HTR-8/SVneo (cell line): ENCODE measurements around the gene SEMA4G.

Source experiments
- DNase-seq: peaks from one replicate; pipeline ENCODE4 v3.0.0; 2011; ENCODE audit warnings: low spot score, mixed read lengths; ENCODE audit not compliant: insufficient read length
- FAIRE-seq: peaks from 2 replicates; lab custom pipeline; 2011; peaks lifted over from hg19 to GRCh38; lab: Jason Lieb, UNC

Gene SEMA4G

DNA sequence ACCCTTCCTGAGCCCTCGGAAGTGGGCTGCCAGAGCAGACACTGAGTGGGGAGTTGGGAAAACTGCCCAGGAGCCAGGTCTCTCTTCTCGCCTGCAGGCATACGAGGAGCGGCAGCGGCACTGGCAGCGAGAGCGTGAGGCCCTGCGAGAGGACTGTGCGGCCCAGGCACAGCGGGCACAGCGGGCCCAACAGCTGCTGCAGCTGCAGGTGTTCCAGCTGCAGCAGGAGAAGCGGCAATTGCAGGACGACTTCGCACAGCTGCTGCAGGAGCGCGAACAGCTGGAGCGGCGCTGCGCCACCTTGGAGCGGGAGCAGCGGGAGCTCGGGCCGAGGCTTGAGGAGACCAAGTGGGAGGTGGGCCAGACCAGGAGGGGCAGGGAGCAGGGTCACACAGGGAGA is 36.1 kb downstream of the SEMA4G start:
- no peak for DNase-seq
- peak; percentile 38 for FAIRE-seq

DNA sequence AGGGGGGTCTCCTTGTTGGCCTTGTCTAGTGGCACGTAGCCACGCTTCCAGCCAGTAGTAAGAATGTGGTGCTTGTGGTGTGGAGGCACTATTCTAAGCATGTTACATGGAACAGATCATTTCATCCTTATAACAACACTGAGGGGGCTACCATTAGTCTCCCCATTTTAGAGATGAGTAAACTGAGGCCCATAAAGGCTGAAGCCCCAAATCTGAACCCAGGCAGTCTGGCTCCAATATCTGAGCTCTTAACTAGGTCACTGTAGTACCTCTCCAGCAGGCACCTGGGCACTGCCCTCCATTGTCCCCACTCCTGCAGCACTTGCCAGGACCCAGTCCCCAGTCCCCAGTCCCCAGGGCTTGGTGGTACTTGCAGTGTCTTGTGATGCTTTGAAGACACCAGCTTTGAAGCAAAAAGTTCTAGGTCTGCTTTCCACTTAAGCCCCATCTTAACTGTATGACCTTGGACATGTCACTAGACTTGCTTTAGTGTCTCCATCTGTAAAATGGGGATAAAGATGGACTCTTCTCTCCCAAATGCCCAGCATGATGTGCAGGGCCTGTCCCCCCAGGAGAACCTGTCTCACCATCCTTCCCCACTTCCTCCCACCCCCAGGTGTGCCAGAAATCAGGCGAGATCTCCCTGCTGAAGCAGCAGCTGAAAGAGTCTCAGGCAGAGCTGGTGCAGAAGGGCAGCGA is 36.7 kb downstream of the SEMA4G start:
- no peak for DNase-seq

DNA sequence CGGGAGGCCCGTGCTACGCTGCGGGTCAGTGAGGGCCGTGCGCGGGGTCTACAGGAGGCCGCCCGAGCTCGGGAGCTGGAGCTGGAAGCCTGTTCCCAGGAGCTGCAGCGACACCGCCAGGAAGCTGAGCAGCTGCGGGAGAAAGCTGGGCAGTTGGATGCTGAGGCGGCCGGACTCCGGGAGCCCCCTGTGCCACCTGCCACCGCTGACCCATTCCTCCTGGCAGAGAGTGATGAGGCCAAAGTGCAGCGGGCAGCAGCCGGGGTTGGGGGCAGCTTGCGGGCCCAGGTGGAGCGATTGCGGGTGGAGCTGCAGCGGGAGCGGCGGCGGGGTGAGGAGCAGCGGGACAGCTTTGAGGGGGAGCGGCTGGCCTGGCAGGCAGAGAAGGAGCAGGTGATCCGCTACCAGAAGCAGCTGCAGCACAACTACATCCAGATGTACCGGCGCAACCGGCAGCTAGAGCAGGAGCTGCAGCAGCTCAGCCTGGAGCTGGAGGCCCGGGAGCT is 37.3 kb downstream of the SEMA4G start:
- DNase-seq (no peak), FAIRE-seq (no peak)

More for the DNA sequence above, 36.7 kb downstream of the SEMA4G start:
- FAIRE-seq, result no peak

DNA sequence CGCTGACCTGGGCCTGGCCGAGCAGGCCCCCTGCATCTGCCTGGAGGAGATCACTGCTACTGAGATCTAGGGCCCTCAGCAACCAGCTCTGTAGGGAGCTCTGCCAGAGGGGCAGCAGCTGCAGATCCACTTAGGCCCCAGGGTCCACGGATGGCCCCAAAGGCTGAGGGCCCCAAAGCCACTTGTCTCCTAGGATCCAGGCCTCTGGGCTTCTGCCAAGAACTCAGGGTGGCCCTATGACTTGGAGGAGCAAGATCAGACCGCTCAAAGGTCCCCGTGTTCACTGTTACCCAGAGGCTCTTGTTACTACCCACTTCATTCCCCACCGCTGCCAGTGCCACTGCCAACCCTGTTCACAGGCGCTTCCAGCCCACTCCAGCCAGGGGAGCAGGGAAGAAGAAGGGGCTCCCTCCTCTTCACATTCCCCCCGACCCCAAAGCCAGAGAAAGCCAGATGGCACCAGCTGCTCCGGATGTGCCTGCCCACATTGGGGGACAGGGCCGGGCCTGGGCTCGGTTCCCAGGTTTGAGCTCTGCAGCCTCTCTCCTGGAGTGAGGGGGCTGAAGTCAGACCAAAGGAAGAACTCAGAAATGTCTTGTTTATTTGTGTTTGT is 37.9 kb downstream of the SEMA4G start:
- no peak for FAIRE-seq

DNA sequence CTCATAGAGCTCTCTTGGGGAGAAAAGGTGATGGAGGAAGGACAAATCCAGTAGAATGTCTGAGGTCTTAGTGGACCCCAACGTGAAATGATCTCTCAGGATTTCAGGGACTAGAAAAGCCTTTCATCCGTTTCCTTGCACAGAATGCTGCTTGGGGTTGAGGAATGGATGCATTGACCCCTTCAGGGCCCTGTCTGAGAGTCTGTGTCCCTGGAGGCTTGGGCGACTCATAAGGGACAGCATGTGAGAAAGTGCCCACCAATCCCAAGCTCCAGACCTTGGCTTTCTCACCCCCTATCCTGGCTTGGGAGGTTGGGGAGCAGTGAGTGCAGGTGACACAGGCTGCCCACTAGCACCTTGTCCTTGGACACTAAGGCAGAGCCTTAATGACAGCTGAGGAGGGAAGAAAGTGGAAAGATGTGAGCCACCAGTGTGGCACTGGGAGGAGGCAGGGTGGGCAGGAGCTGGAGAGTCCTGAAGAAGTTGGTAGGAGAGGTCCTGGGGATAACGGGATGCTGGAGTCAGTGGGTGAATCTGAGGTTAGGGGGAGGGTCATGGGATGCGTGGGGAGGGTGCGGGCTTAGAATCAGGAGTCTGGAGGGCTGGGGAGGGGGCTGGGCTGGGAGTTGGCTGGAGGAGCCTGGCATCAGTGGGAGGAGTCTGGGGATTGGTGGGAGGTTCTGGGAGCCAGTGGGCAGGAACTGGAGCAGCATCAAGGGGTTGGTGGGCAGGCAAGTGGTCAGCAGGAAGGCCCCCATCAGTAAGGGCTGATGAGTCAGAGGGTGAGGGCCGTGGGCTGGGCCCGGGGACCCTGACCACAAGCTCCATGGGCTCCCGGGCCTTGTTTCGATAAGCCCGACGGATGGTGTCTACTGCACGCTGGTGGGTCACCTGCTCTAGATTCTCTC is 38.9 kb downstream of the SEMA4G start:
- FAIRE-seq, result no peak
- DNase-seq, result no peak

More for the DNA sequence above, 37.9 kb downstream of the SEMA4G start:
- DNase-seq, result no peak

DNA sequence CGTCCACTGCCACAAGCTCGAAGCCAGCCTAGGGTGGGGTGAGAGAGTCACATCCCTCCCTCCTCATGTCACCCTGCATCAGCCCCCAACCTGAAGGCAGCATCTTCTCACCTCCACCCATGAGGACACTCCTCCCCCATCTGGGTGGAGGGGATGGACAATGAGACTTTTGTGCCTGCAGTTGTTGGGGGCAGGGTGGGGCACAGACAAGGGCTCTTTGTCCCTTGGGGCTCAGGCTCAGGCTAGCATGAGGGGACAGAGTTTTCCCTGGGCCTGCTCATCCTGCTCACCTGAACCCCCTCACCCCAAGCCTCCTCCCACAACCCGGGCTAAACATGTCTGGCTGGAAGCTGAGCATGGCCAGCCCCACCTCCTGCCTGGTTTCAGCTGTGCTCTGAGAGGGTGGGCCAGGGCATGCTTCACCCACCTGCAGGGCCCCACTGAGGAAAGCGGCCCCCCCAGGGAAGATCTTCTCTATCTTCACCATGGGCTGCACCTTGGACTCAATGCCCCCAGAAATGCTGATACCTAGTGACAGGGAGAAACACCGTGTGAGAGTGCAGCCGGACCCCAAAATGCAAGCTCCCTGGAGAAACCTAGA is 39.6 kb downstream of the SEMA4G start:
- no peak for DNase-seq
- FAIRE-seq, result no peak

DNA sequence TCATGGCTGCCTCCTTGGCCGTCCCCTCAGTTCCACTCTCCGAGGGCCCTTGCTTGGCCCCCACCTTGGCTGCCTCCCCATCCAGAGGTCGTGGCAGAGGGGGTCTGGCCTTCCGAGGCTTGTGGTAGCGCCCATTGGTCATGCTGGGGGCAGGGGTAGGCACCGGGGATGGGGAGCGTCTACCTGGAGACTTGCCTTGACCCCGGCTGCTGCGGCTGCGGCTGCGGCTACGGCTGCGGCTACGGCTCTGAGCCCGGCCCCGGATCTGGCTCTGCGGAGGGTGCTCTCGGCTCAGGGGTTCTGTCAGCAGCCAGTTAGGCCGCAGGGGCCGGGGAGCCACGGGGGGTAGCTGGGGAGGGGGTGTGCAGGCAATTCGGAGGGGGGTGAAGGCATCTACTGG is 41.0 kb downstream of the SEMA4G start:
- FAIRE-seq, result no peak
- no peak for DNase-seq

DNA sequence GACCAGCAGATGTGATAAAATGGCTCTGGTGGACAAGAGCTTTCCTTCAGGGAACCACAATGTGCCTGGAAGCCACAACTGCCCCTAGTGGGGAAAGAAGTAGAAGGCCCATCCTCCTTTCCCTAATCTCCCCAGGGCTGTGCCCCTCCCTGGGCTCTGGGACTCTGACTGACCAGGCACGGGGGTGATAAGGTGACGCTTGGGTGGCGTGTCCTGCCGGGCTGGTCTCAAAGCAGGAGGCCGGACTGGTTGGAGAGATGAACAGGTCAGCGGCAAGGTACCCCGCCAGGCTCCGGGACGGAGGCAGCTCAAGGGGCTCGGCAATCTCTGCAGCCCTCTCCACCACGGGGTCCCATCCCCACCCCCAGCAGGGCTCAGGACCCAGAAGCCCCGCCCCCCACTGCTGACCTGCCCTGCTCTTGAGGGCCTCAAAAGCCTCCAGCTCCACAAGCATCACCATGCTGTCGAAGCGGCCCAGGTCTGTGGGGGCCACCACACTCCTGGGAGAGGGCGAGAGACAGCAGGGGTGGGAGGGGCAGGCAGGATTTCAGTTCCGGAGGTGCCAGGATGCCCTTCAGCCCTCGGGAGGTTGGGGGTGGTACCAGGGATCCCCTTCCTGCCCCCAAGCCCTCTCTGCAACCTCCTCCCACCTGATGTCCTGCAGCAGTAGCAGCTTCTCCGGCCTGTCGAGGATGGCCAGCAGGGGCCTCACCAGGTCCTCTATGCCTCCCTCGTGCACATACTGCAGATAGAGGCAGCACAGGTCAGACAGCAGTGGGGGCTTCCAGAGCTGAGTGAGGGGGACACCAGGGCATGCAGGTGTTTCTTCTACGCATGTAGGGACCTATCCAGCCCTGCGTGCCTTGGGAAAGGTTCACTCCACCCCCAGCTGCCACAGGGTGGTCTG is 42.5 kb downstream of the SEMA4G start:
- DNase-seq (no peak), FAIRE-seq (peak; percentile 38)

DNA sequence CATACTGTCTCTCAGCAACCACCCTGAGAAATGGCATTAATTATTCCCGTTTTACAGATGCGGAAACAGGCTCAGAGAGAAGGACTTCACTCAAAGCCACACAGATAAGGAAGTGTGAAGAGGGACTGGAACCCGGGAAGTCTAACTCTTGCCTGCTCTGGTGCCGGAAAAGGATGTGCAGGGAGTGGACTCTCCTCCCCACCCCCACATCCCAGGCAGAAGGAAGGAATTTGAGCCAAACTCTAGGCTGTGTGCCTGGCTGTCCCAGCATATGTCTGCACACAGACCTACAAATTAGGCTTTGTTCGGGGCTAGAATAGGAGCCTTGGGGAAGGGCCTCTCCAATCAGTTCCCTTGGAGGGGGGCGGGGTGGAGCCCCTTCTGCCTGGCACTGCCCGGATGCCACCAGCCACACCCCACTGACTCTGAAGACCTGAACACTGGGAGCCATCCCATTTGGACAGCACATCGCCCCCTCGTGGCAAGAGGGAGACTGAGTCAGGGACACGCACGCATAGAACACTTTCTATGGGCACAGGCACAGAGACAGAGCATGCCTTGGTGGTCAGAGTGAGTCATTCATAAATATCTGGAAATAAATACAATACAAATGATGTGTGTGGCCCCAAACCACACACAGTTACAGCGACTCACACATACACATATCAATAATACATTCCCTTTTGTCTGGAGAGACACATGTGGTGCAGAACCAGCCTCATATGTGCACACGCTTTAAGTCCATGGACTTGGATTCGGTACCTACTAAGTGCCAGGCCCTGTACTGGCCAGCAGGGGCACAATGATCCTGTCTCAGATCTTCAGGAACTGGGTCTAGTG is 43.4 kb downstream of the SEMA4G start:
- peak; percentile 88 for FAIRE-seq
- DNase-seq, result peak; percentile 91

DNA sequence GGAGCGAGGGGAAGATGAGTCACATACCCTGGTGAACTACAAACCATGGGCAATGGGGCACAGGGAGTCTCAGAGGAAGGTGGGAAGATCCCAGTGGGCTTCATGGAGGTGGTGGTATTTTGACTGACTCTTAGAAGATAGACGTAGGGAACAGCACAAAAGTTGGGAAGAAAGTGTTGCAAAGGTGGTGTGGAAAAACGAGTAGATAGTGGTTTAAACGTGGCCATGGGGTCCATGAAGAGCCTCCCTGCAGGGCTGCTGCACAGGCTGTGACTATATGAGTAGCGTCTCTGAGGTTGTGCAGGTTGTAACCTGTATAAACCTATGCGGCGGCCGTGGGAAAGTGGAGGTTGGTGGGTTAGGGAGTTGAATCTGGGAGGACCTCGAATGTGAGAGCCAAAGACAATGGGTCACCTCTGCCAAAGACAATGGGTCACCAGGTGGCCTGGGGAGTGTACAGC is 44.1 kb downstream of the SEMA4G start:
- no peak for FAIRE-seq
- DNase-seq, result no peak

DNA sequence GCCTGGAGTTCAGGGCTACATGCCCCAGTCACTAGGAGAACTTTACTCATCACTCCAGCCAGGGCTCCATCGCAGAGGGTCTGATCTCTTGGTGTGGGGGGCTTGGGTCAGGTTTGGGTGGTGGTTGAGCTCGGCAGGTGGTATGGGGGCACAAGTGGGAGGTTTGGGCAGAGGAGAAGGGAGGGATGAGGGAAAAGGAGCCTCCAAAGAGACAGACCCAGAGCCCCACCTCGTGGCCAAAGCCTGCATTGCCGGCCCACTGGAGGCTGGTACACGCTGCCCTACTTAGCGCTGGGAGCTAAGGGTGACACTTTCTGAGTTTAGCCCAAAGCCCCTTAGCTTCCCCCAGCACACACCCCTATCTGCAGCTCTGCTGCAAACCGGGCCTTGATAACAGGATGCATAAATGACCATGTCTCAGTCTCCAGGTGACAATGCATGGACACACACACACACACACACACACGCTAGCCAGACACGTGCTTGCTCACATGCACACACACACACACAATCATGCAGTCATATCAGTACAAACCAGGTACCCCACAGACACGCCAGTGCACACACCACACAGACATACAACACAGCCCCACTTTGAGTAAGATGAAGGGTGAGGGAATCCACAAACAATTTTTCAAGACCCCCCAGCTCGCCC is 45.1 kb downstream of the SEMA4G start:
- no peak for DNase-seq
- FAIRE-seq, result peak; percentile 86

DNA sequence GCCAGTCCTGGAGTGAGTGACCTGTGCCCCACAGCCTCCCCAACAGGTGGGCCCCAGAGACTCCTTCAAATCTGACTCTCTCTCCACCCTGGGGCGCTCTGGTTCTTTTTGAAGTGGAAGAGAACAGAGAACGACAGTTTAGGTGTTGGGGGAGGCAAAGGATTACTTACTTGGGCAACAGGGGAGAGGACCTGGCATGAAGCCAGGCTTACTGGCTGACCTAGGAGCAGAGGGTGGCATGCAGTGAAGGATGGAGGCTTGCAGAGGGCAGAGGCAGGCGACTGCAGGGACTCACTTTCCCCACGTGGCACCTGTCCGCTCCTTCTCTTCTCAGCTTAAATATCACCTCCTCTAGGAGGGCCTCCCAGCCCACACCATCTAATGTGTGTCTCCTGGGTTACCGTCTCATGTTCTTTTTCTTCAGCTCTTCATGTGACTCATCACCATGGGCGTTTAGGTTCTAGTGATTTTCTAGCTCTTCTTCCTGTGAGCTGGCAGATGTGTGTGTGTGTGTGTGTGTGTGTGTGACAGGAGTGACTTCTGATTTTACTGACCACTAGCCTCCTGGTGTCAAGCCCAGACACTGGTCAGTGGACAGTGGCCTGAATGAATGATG is 45.8 kb downstream of the SEMA4G start:
- FAIRE-seq, result no peak

DNA sequence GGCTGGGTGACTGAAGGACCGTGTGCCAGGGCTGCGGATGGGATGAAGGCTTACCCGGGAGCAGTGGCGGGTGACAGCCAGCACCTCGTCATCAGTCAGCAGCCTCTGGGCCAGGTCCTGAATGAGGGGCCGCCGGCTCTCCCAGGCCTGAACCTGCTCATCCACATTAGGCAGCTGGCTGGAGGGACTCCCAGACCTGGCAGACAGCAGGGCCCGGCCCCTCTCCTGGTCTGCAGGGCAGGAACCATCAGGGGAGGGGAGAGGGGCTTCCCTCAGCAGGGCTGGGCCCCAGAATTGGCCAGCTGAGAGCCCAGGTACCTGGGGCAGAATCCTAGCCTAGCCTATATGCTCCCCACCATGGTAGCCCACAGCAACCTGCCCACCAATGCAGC is 46.3 kb downstream of the SEMA4G start:
- DNase-seq, result no peak
- FAIRE-seq, result no peak

More for the DNA sequence above, 45.8 kb downstream of the SEMA4G start:
- no peak for DNase-seq

DNA sequence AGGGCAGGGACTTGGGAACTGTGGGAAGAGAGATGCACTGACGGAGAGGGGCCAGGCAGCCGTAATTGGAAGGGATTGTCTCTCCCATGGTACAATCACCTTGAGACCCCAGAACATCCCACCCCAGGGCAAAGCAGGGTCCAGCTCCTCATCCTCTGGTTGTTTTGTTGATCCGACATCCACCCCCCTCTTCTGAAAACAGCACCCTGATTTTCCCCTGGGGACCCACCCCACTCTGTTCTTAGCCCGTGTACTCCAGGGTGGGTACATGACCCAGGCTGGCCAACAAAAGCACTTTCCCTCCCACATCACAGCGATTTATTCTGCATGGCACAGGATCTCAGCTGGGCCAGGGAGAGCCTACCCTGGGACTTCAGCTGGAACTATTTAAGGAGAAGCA is 47.5 kb downstream of the SEMA4G start:
- no peak for FAIRE-seq
- no peak for DNase-seq

DNA sequence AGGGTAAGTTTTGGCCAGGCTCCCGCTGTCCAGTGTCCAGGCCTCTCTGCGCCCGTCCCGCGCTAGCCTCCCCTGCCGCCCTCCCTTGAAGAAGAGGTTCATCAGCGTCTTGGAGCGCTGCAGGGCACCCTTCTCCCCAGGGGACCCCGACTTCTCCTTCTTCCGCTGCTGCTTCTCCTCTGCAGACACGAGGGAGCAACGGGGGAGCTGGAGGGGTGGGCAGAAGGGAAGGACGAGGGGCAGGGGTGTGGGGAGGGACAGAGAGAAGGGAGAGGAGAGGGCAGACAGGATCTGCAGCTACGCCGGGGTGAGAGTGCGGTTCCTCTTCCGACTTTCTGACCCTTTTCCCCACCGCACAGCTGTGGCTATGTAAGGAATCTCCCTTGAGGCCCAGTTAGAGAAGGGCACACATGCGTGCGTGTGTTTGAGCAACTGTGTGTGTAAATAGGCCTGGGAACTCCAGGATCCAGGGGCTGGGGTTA is 48.9 kb downstream of the SEMA4G start:
- DNase-seq, result no peak
- no peak for FAIRE-seq

DNA sequence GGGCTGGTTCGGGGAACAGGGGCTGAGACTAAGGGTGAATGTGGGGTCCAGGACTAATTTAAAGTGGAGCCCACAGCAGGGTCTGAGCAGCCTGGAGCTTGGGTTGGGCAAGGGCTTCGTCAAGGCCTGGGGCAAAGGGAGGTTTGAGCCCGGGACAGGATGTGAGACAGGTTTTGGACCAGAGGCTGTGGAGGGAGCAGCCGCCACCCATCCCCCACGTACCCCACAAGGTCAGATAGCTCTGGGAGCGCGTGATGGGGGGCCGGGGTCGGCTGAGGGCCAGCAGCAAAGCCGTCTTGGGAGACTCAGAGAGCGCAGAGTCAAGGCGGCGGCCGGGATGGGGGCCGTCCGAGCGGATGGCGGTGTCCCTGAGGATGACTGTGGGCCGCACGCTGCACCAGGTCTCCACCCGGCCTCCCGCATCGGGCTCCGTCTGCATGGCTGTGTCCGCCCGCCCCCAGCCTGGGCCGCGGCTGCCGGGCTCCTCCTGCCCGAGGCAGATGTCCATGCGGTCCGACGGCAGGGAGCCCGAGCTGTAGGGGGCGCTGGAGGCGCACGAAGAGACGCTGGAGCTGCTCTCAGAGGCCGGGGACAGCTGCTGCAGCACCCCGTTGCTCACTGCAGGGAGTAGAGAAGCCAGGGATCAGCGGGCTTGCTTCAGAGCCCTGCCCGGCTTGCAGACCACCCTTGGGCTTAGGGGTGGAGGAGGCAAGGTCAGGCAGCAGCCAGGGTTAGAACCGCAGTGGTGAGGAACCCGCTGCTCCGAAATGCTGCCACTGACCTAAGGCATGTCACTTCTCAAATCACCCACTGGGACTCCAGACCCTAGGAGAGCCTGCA is 49.5 kb downstream of the SEMA4G start:
- peak; percentile 89 for DNase-seq
- FAIRE-seq, result peak; percentile 60
